GM23338 (cell line): ENCODE results near the gene CCDC38. TPM values are rescaled to one million over a fixed set of nuclear protein-coding genes. Genes with fewer than 3 reads are reported as not detected.

ENCODE experiments used
- ATAC-seq: fragments of 200-7000 bp; cut with Tn5 transposase; 3 replicates; pipeline ENCODE4 v1.9.1; 2020
- DNase-seq: peaks from one replicate; pipeline ENCODE4 v3.0.0-alpha.2; 2015; ENCODE audit warnings: low spot score
- H2AFZ ChIP-seq: fragments of 200-600 bp; sonication (generic); 2 replicates; pipeline ENCODE4 v1.8.0; 2016; ENCODE audit warnings: antibody characterized with exemption, mild to moderate bottlenecking, moderate library complexity
- H3F3A ChIP-seq: fragments of 200-600 bp; sonication (generic); replicated peaks from 2 replicates; pipeline ENCODE4 v1.8.0; 2017; ENCODE audit warnings: antibody characterized with exemption, mixed run types, low read depth
- H3K27ac ChIP-seq: fragments of 200-600 bp; sonication (generic); 2 replicates; pipeline ENCODE4 v1.6.1; 2016; ENCODE audit warnings: low read depth
- H3K27me3 ChIP-seq: fragments of 200-600 bp; sonication (generic); 2 replicates; pipeline ENCODE4 v1.8.0; 2016; ENCODE audit warnings: mild to moderate bottlenecking, mixed run types, moderate library complexity; ENCODE audit not compliant: insufficient read depth
- H3K36me3 ChIP-seq: fragments of 200-600 bp; sonication (generic); 2 replicates; pipeline ENCODE4 v1.8.0; 2016; ENCODE audit warnings: mild to moderate bottlenecking; ENCODE audit not compliant: insufficient read depth
- H3K4me1 ChIP-seq: fragments of 200-600 bp; sonication (generic); 2 replicates; pipeline ENCODE4 v1.8.0; 2016; ENCODE audit warnings: mild to moderate bottlenecking, moderate library complexity; ENCODE audit not compliant: insufficient read depth
- H3K4me2 ChIP-seq: fragments of 200-600 bp; sonication (generic); 2 replicates; pipeline ENCODE4 v1.7.1; 2017; ENCODE audit warnings: mixed run types
- H3K4me3 ChIP-seq: fragments of 200-600 bp; sonication (generic); 2 replicates; pipeline ENCODE4 v1.6.1; 2016; ENCODE audit warnings: mixed run types
- H3K79me2 ChIP-seq: fragments of 200-600 bp; sonication (generic); replicated peaks from 2 replicates; pipeline ENCODE4 v1.8.0; 2017; ENCODE audit warnings: mild to moderate bottlenecking; ENCODE audit not compliant: insufficient read depth
- H3K9me2 ChIP-seq: fragments of 200-600 bp; sonication (generic); 2 replicates; pipeline ENCODE4 v1.8.0; 2017; ENCODE audit not compliant: insufficient read depth
- H4K20me1 ChIP-seq: fragments of 200-600 bp; sonication (generic); replicated peaks from 2 replicates; pipeline ENCODE4 v1.8.0; 2017; ENCODE audit warnings: mild to moderate bottlenecking; ENCODE audit not compliant: insufficient read depth
- H3K27ac Mint-ChIP-seq: 2 replicates; pipeline ENCODE4 v1.8.0; 2020; ENCODE audit warnings: inconsistent platforms, mild to moderate bottlenecking, moderate library complexity, mixed read lengths
- H3K27me3 Mint-ChIP-seq: 3 replicates; pipeline ENCODE4 v1.8.0; 2022; ENCODE audit warnings: low read depth, mild to moderate bottlenecking, moderate library complexity, mixed read lengths, inconsistent platforms; ENCODE audit not compliant: insufficient read depth, poor library complexity
- H3K36me3 Mint-ChIP-seq: 3 replicates; pipeline ENCODE4 v1.8.0; 2021; ENCODE audit warnings: low read depth, mild to moderate bottlenecking, inconsistent platforms, moderate library complexity, mixed read lengths
- H3K4me1 Mint-ChIP-seq: 3 replicates; pipeline ENCODE4 v1.8.0; 2020; ENCODE audit warnings: mild to moderate bottlenecking, inconsistent platforms, mixed read lengths
- H3K4me3 Mint-ChIP-seq: 3 replicates; pipeline ENCODE4 v1.8.0; 2021; ENCODE audit warnings: moderate library complexity, mild to moderate bottlenecking, inconsistent platforms, mixed read lengths
- H3K9me3 Mint-ChIP-seq: 3 replicates; pipeline ENCODE4 v1.8.0; 2020; ENCODE audit warnings: moderate library complexity, mild to moderate bottlenecking, inconsistent platforms, mixed read lengths
- EZH2phosphoT487 ChIP-seq: fragments of 200-600 bp; sonication (generic); IDR thresholded peaks from one replicate; pipeline ENCODE4 v1.8.1; 2018; ENCODE audit warnings: antibody characterized with exemption; ENCODE audit not compliant: unreplicated experiment
- JUNB ChIP-seq: IDR thresholded peaks from one replicate; pipeline ENCODE4 v1.6.1; 2016; ENCODE audit warnings: antibody characterized with exemption; ENCODE audit not compliant: unreplicated experiment
- POLR2AphosphoS5 ChIP-seq: IDR thresholded peaks from 2 replicates; pipeline ENCODE4 v1.6.1; 2016; ENCODE audit warnings: antibody characterized with exemption, low read depth
- ZNF114 ChIP-seq: fragments of 250-450 bp; sonication (Bioruptor Pico); IDR thresholded peaks from 2 replicates; pipeline ENCODE4 v1.5.0; 2020; ENCODE audit warnings: mild to moderate bottlenecking, moderate library complexity
- ZNF331 ChIP-seq: fragments of 250-450 bp; sonication (Bioruptor Pico); IDR thresholded peaks from 2 replicates; pipeline ENCODE4 v1.5.0; 2020; ENCODE audit warnings: low read depth, mild to moderate bottlenecking, moderate library complexity
- polyA plus RNA-seq: library from polyadenylated mRNA; unstranded; fragments of >200 nt; fragmentation: Nextera tagmentation; extraction: Ambion mirVana; gene quantifications from 2 replicates; pipeline ENCODE4 v1.2.1, GENCODE V29; 2016
- total RNA-seq: library from RNA; depleted of rRNA; stranded (reverse); fragments of >200 nt; shearing (Covaris generic); gene quantifications from 2 replicates; pipeline ENCODE4 v1.2.3, GENCODE V29; 2014
- TF ChIP-seq, protein P1 (sequence below): fragments of 250-450 bp; sonication (Bioruptor Pico); IDR thresholded peaks from 2 replicates; pipeline ENCODE4 v1.5.0; 2020; ENCODE audit warnings: mild to moderate bottlenecking, moderate library complexity
- TF ChIP-seq, protein P2 (sequence below): IDR thresholded peaks from one replicate; pipeline ENCODE4 v1.6.1; 2018; ENCODE audit warnings: antibody characterized with exemption; ENCODE audit not compliant: unreplicated experiment
- TF ChIP-seq, protein P3 (sequence below): IDR thresholded peaks from 2 replicates; pipeline ENCODE4 v1.6.1; 2016; ENCODE audit warnings: antibody characterized with exemption

The CCDC38 gene
- total and polyA plus RNA-seq, 2 experiments from 2014 or later: not detected

DNA sequence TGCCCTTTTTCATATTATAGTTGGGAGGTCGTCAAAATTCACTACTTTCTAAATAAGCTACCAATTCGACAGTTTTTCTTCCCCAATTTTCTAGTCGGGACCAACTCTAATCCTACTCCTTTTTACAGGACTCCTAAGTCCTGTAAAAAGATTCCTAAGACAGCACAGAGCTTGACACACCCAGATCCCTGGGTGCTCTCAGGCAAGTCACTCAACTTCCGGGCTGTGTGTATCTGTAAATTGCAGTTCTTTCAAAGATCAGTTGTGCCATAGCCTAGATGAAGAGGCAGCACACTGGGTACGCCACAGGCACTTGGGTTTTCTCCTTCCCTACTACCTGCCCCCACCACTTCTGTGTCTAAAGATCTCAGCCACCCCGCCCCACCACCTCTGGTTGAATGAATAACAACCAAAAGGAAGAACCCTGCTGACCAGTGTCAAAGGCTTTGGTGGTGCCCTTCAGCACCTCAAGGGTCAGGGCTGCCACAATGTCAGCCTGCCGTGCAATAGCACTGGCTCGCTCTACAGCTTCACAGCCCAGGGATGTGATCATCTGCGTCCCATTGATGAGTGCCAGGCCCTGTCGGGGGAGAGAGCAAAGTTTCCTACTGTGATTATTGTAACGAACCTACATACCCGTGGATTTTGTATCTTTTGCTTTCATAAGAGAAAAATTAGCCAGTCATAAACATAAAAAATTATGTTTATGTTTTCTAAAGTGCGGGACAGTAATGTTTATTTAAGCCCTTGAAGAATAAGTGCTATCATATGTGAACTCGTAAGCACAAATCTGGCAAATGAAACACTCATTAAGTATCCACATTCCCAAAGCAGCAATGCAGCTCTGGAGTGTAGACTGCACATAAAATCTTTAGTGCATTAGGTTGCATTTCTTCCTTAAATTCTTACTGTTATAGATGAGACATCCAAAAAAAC is 44.5 kb upstream of the CCDC38 start:
- Histone ChIP-seq H3K79me2 (no peaks in the 10 kb centered on the region), H3K27me3 (no peaks in the 10 kb centered on the region), H4K20me1 (no peaks in the 10 kb centered on the region), H3K4me3 (no peak overlapping the region), H3K4me1 (peaks cover 27% of the 10 kb centered on the region), H3K27ac (no peak overlapping the region), H2AFZ (peak overlapping the region; percentile 52; the same call in 1 of the 2 replicates), H3K9me2 (no peaks in the 10 kb centered on the region), H3K36me3 (no peaks in the 10 kb centered on the region), H3F3A (no peaks in the 10 kb centered on the region), H3K4me2 (peak overlapping the region; percentile 56; the same call in 1 of the 2 replicates)
- peaks cover 41% of the 10 kb centered on the region for H3K4me1 Mint-ChIP-seq
- TF ChIP-seq JUNB (no peak), POLR2AphosphoS5 (no peak), EZH2phosphoT487 (no peak), ZNF114 (CRISPR knock-in tag) (no peak), ZNF331 (CRISPR knock-in tag) (no peak)
- TF ChIP-seq, protein P1, sequence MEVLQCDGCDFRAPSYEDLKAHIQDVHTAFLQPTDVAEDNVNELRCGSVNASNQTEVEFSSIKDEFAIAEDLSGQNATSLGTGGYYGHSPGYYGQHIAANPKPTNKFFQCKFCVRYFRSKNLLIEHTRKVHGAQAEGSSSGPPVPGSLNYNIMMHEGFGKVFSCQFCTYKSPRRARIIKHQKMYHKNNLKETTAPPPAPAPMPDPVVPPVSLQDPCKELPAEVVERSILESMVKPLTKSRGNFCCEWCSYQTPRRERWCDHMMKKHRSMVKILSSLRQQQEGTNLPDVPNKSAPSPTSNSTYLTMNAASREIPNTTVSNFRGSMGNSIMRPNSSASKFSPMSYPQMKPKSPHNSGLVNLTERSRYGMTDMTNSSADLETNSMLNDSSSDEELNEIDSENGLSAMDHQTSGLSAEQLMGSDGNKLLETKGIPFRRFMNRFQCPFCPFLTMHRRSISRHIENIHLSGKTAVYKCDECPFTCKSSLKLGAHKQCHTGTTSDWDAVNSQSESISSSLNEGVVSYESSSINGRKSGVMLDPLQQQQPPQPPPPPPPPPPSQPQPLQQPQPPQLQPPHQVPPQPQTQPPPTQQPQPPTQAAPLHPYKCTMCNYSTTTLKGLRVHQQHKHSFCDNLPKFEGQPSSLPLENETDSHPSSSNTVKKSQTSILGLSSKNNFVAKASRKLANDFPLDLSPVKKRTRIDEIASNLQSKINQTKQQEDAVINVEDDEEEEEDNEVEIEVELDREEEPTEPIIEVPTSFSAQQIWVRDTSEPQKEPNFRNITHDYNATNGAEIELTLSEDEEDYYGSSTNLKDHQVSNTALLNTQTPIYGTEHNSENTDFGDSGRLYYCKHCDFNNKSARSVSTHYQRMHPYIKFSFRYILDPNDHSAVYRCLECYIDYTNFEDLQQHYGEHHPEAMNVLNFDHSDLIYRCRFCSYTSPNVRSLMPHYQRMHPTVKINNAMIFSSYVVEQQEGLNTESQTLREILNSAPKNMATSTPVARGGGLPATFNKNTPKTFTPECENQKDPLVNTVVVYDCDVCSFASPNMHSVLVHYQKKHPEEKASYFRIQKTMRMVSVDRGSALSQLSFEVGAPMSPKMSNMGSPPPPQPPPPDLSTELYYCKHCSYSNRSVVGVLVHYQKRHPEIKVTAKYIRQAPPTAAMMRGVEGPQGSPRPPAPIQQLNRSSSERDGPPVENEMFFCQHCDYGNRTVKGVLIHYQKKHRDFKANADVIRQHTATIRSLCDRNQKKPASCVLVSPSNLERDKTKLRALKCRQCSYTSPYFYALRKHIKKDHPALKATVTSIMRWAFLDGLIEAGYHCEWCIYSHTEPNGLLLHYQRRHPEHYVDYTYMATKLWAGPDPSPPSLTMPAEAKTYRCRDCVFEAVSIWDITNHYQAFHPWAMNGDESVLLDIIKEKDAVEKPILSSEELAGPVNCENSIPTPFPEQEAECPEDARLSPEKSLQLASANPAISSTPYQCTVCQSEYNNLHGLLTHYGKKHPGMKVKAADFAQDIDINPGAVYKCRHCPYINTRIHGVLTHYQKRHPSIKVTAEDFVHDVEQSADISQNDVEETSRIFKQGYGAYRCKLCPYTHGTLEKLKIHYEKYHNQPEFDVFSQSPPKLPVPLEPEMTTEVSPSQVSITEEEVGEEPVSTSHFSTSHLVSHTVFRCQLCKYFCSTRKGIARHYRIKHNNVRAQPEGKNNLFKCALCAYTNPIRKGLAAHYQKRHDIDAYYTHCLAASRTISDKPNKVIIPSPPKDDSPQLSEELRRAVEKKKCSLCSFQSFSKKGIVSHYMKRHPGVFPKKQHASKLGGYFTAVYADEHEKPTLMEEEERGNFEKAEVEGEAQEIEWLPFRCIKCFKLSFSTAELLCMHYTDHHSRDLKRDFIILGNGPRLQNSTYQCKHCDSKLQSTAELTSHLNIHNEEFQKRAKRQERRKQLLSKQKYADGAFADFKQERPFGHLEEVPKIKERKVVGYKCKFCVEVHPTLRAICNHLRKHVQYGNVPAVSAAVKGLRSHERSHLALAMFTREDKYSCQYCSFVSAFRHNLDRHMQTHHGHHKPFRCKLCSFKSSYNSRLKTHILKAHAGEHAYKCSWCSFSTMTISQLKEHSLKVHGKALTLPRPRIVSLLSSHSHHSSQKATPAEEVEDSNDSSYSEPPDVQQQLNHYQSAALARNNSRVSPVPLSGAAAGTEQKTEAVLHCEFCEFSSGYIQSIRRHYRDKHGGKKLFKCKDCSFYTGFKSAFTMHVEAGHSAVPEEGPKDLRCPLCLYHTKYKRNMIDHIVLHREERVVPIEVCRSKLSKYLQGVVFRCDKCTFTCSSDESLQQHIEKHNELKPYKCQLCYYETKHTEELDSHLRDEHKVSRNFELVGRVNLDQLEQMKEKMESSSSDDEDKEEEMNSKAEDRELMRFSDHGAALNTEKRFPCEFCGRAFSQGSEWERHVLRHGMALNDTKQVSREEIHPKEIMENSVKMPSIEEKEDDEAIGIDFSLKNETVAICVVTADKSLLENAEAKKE (CRISPR knock-in tag): peak; percentile 69; the same call in 1 of the 2 replicates
- TF ChIP-seq, protein P2, sequence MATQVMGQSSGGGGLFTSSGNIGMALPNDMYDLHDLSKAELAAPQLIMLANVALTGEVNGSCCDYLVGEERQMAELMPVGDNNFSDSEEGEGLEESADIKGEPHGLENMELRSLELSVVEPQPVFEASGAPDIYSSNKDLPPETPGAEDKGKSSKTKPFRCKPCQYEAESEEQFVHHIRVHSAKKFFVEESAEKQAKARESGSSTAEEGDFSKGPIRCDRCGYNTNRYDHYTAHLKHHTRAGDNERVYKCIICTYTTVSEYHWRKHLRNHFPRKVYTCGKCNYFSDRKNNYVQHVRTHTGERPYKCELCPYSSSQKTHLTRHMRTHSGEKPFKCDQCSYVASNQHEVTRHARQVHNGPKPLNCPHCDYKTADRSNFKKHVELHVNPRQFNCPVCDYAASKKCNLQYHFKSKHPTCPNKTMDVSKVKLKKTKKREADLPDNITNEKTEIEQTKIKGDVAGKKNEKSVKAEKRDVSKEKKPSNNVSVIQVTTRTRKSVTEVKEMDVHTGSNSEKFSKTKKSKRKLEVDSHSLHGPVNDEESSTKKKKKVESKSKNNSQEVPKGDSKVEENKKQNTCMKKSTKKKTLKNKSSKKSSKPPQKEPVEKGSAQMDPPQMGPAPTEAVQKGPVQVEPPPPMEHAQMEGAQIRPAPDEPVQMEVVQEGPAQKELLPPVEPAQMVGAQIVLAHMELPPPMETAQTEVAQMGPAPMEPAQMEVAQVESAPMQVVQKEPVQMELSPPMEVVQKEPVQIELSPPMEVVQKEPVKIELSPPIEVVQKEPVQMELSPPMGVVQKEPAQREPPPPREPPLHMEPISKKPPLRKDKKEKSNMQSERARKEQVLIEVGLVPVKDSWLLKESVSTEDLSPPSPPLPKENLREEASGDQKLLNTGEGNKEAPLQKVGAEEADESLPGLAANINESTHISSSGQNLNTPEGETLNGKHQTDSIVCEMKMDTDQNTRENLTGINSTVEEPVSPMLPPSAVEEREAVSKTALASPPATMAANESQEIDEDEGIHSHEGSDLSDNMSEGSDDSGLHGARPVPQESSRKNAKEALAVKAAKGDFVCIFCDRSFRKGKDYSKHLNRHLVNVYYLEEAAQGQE: no peak
- TF ChIP-seq, protein P3, sequence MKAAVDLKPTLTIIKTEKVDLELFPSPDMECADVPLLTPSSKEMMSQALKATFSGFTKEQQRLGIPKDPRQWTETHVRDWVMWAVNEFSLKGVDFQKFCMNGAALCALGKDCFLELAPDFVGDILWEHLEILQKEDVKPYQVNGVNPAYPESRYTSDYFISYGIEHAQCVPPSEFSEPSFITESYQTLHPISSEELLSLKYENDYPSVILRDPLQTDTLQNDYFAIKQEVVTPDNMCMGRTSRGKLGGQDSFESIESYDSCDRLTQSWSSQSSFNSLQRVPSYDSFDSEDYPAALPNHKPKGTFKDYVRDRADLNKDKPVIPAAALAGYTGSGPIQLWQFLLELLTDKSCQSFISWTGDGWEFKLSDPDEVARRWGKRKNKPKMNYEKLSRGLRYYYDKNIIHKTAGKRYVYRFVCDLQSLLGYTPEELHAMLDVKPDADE: no peak
- peak; percentile 52 for DNase-seq
- no peaks in the 10 kb centered on the region for H3K36me3 Mint-ChIP-seq
- peaks cover 3% of the 10 kb centered on the region for H3K27me3 Mint-ChIP-seq
- peak; percentile 91 for ATAC-seq
- H3K4me3 Mint-ChIP-seq: peak overlapping the region; percentile 3
- peak overlapping the region; percentile 68; the same call in 1 of the 2 replicates for H3K27ac Mint-ChIP-seq
- H3K9me3 Mint-ChIP-seq: no peaks in the 10 kb centered on the region
